HEK293 (cell line): ENCODE results near the gene CD151.

Source experiments
- GLI2 ChIP-seq: fragments of 450-650 bp; formaldehyde crosslinking; IDR thresholded peaks from 2 replicates; pipeline ENCODE4; 2017; ENCODE audit warnings: missing biosample characterization, missing genetic modification characterization, low read depth, borderline replicate concordance
- GLIS2 ChIP-seq: fragments of 450-650 bp; formaldehyde crosslinking; IDR thresholded peaks from 2 replicates; pipeline ENCODE4 v1.5.1; 2016; ENCODE audit warnings: missing biosample characterization, missing genetic modification characterization
- KLF10 ChIP-seq: fragments of 450-650 bp; IDR thresholded peaks from 2 replicates; pipeline ENCODE4 v1.5.1; 2018; ENCODE audit warnings: missing biosample characterization, mild to moderate bottlenecking, missing genetic modification characterization
- KLF9 ChIP-seq: fragments of 450-650 bp; formaldehyde crosslinking; IDR thresholded peaks from 2 replicates; pipeline ENCODE4 v1.5.1; 2016; ENCODE audit warnings: missing biosample characterization, missing genetic modification characterization, low read depth
- MEIS1 ChIP-seq: sonication (generic); formaldehyde crosslinking; IDR thresholded peaks from 2 replicates; pipeline ENCODE4 v1.8.1; 2022; ENCODE audit warnings: missing genetic modification reagents, mild to moderate bottlenecking, borderline replicate concordance
- SP7 ChIP-seq: fragments of 450-650 bp; formaldehyde crosslinking; IDR thresholded peaks from 2 replicates; pipeline ENCODE4 v1.5.1; 2016; ENCODE audit warnings: missing biosample characterization, missing genetic modification characterization
- ZBTB1 ChIP-seq: fragments of 450-650 bp; formaldehyde crosslinking; IDR thresholded peaks from 2 replicates; pipeline ENCODE4 v1.5.1; 2016; ENCODE audit warnings: missing biosample characterization, missing genetic modification characterization
- ZBTB20 ChIP-seq: fragments of 450-650 bp; formaldehyde crosslinking; IDR thresholded peaks from 2 replicates; pipeline ENCODE4 v1.5.1; 2016; ENCODE audit warnings: missing biosample characterization, missing genetic modification characterization
- ZBTB8A ChIP-seq: fragments of 450-650 bp; formaldehyde crosslinking; IDR thresholded peaks from 2 replicates; pipeline ENCODE4 v1.5.1; 2016; ENCODE audit warnings: missing biosample characterization, missing genetic modification characterization
- ZNF16 ChIP-seq: fragments of 450-650 bp; formaldehyde crosslinking; IDR thresholded peaks from 2 replicates; pipeline ENCODE4 v1.5.1; 2016; ENCODE audit warnings: low read depth, missing biosample characterization, missing genetic modification characterization
- ZNF175 ChIP-seq: fragments of 450-650 bp; formaldehyde crosslinking; IDR thresholded peaks from 2 replicates; pipeline ENCODE4 v1.5.1; 2016; ENCODE audit warnings: missing biosample characterization, missing genetic modification characterization
- ZNF335 ChIP-seq: fragments of 450-650 bp; formaldehyde crosslinking; conservative IDR thresholded peaks from 2 replicates; pipeline ENCODE4 v1.5.1; 2016; ENCODE audit warnings: missing biosample characterization, missing genetic modification characterization
- ZNF354C ChIP-seq: fragments of 450-650 bp; formaldehyde crosslinking; IDR thresholded peaks from 2 replicates; pipeline ENCODE4 v1.5.1; 2016; ENCODE audit warnings: missing biosample characterization, missing genetic modification characterization, low read depth, borderline replicate concordance
- ZNF530 ChIP-seq: fragments of 450-650 bp; formaldehyde crosslinking; IDR thresholded peaks from 2 replicates; pipeline ENCODE4 v1.5.1; 2016; ENCODE audit warnings: low read depth, missing biosample characterization, missing genetic modification characterization
- ZNF548 ChIP-seq: fragments of 450-650 bp; formaldehyde crosslinking; IDR thresholded peaks from 2 replicates; pipeline ENCODE4 v1.5.1; 2016; ENCODE audit warnings: missing biosample characterization, missing genetic modification characterization
- ZNF555 ChIP-seq: fragments of 450-650 bp; formaldehyde crosslinking; conservative IDR thresholded peaks from 2 replicates; pipeline ENCODE4 v1.5.1; 2017; ENCODE audit warnings: missing biosample characterization, mild to moderate bottlenecking, missing genetic modification characterization, inconsistent platforms
- ZNF585B ChIP-seq: fragments of 450-650 bp; formaldehyde crosslinking; IDR thresholded peaks from 2 replicates; pipeline ENCODE4 v1.5.1; 2016; ENCODE audit warnings: missing biosample characterization, missing genetic modification characterization
- ZNF629 ChIP-seq: fragments of 450-650 bp; formaldehyde crosslinking; IDR thresholded peaks from 2 replicates; pipeline ENCODE4 v1.5.1; 2017; ENCODE audit warnings: missing biosample characterization, missing genetic modification characterization
- ZSCAN30 ChIP-seq: fragments of 450-650 bp; IDR thresholded peaks from 2 replicates; pipeline ENCODE4 v1.5.1; 2018; ENCODE audit warnings: missing biosample characterization, mild to moderate bottlenecking, missing genetic modification characterization, moderate library complexity
- TF ChIP-seq, protein P1 (sequence below): fragments of 450-650 bp; formaldehyde crosslinking; IDR thresholded peaks from 2 replicates; pipeline ENCODE4 v1.5.1; 2016; ENCODE audit warnings: missing biosample characterization, missing genetic modification characterization
- TF ChIP-seq, protein P2 (sequence below): fragments of 450-650 bp; formaldehyde crosslinking; IDR thresholded peaks from 2 replicates; pipeline ENCODE4 v1.5.1; 2016; ENCODE audit warnings: missing biosample characterization, missing genetic modification characterization
- TF ChIP-seq, protein P3 (sequence below): fragments of 450-650 bp; formaldehyde crosslinking; IDR thresholded peaks from 2 replicates; pipeline ENCODE4 v1.5.1; 2016; ENCODE audit warnings: missing biosample characterization, missing genetic modification characterization
- TF ChIP-seq, protein P4 (sequence below): fragments of 450-650 bp; formaldehyde crosslinking; IDR thresholded peaks from 2 replicates; pipeline ENCODE4 v1.5.1; 2016; ENCODE audit warnings: missing biosample characterization, missing genetic modification characterization, borderline replicate concordance
- TF ChIP-seq, protein P5 (sequence below): sonication (generic); formaldehyde crosslinking; IDR thresholded peaks from 2 replicates; pipeline ENCODE4 v1.8.1; 2022; ENCODE audit warnings: mild to moderate bottlenecking, moderate library complexity, missing genetic modification reagents
- TF ChIP-seq, protein P6 (sequence below): fragments of 450-650 bp; formaldehyde crosslinking; IDR thresholded peaks from 2 replicates; pipeline ENCODE4 v1.5.1; 2016; ENCODE audit warnings: missing biosample characterization, missing genetic modification characterization
- TF ChIP-seq, protein P7 (sequence below): fragments of 450-650 bp; formaldehyde crosslinking; IDR thresholded peaks from 2 replicates; pipeline ENCODE4 v1.5.1; 2016; ENCODE audit warnings: missing biosample characterization, missing genetic modification characterization

CD151 gene

DNA sequence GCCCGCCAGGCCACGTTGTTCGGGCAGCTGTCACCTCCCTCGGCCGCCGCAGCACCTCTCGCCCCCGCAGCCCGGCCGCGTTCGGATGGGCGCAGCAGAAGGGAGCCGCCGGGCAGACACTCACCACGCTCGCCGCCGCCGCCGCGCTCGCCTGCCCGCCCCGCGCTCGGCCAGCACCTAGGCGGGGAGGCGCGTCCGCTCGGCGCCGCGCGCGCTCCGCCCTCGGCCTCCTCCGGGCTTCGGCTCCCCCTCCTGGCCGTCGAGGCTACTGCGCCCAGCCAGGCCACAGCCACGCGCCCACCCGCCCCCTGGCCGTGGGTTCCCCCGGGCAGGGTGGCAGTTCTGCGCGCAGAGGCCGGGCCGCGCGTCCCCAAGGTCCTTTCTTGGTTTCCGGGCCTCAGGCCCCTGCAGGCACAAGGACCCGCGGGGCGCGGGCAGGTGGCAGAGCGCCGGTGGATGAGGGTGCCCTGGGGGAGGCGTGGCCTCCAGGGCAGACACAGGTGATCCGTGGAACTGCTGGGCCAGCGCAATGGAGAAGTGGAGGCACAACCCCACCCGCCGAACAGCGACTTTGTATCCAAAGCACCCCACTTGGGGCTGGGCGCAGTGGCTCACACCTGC is 34.5 kb upstream of the CD151 start, which contains the start of gene SLC25A22 (continued):
- TF ChIP-seq, protein P1, sequence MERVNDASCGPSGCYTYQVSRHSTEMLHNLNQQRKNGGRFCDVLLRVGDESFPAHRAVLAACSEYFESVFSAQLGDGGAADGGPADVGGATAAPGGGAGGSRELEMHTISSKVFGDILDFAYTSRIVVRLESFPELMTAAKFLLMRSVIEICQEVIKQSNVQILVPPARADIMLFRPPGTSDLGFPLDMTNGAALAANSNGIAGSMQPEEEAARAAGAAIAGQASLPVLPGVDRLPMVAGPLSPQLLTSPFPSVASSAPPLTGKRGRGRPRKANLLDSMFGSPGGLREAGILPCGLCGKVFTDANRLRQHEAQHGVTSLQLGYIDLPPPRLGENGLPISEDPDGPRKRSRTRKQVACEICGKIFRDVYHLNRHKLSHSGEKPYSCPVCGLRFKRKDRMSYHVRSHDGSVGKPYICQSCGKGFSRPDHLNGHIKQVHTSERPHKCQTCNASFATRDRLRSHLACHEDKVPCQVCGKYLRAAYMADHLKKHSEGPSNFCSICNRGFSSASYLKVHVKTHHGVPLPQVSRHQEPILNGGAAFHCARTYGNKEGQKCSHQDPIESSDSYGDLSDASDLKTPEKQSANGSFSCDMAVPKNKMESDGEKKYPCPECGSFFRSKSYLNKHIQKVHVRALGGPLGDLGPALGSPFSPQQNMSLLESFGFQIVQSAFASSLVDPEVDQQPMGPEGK: no peak; the same call in 1 of the 2 replicates
- TF ChIP-seq ZNF354C (tag by site-specific recombination) (no peak), ZBTB20 (tag by site-specific recombination) (no peak), ZBTB8A (tag by site-specific recombination) (peak; percentile 72), ZNF16 (tag by site-specific recombination) (no peak), KLF10 (0 out of 2 replicates have a peak, but pooled peaks have one; percentile 38), ZNF585B (tag by site-specific recombination) (no peak), ZNF175 (tag by site-specific recombination) (no peak), ZNF629 (tag by site-specific recombination) (no peak), GLIS2 (peak; percentile 33), ZBTB1 (tag by site-specific recombination) (no peak), MEIS1 (CRISPR knock-in tag) (no peak; the same call in 1 of the 2 replicates), SP7 (tag by site-specific recombination) (no peak), ZNF530 (no peak), ZNF548 (tag by site-specific recombination) (no peak), KLF9 (tag by site-specific recombination) (peak; percentile 82), GLI2 (no peak), ZSCAN30 (tag by site-specific recombination) (no peak), ZNF555 (tag by site-specific recombination) (no peak), ZNF335 (tag by site-specific recombination) (peak; percentile 28)
- TF ChIP-seq, protein P2, sequence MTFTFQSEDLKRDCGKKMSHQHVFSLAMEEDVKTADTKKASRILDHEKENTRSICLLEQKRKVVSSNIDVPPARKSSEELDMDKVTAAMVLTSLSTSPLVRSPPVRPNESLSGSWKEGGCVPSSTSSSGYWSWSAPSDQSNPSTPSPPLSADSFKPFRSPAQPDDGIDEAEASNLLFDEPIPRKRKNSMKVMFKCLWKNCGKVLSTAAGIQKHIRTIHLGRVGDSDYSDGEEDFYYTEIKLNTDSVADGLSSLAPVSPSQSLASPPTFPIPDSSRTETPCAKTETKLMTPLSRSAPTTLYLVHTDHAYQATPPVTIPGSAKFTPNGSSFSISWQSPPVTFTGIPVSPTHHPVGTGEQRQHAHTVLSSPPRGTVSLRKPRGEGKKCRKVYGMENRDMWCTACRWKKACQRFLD (tag by site-specific recombination): no peak
- TF ChIP-seq, protein P3, sequence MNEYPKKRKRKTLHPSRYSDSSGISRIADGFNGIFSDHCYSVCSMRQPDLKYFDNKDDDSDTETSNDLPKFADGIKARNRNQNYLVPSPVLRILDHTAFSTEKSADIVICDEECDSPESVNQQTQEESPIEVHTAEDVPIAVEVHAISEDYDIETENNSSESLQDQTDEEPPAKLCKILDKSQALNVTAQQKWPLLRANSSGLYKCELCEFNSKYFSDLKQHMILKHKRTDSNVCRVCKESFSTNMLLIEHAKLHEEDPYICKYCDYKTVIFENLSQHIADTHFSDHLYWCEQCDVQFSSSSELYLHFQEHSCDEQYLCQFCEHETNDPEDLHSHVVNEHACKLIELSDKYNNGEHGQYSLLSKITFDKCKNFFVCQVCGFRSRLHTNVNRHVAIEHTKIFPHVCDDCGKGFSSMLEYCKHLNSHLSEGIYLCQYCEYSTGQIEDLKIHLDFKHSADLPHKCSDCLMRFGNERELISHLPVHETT (tag by site-specific recombination): no peak
- TF ChIP-seq, protein P4, sequence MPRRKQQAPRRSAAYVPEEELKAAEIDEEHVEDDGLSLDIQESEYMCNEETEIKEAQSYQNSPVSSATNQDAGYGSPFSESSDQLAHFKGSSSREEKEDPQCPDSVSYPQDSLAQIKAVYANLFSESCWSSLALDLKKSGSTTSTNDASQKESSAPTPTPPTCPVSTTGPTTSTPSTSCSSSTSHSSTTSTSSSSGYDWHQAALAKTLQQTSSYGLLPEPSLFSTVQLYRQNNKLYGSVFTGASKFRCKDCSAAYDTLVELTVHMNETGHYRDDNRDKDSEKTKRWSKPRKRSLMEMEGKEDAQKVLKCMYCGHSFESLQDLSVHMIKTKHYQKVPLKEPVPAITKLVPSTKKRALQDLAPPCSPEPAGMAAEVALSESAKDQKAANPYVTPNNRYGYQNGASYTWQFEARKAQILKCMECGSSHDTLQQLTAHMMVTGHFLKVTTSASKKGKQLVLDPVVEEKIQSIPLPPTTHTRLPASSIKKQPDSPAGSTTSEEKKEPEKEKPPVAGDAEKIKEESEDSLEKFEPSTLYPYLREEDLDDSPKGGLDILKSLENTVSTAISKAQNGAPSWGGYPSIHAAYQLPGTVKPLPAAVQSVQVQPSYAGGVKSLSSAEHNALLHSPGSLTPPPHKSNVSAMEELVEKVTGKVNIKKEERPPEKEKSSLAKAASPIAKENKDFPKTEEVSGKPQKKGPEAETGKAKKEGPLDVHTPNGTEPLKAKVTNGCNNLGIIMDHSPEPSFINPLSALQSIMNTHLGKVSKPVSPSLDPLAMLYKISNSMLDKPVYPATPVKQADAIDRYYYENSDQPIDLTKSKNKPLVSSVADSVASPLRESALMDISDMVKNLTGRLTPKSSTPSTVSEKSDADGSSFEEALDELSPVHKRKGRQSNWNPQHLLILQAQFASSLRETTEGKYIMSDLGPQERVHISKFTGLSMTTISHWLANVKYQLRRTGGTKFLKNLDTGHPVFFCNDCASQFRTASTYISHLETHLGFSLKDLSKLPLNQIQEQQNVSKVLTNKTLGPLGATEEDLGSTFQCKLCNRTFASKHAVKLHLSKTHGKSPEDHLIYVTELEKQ (tag by site-specific recombination): no peak
- TF ChIP-seq, protein P5, sequence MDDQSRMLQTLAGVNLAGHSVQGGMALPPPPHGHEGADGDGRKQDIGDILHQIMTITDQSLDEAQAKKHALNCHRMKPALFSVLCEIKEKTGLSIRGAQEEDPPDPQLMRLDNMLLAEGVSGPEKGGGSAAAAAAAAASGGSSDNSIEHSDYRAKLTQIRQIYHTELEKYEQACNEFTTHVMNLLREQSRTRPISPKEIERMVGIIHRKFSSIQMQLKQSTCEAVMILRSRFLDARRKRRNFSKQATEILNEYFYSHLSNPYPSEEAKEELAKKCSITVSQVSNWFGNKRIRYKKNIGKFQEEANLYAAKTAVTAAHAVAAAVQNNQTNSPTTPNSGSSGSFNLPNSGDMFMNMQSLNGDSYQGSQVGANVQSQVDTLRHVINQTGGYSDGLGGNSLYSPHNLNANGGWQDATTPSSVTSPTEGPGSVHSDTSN (CRISPR knock-in tag): peak; percentile 69; the same call in 1 of the 2 replicates
- TF ChIP-seq, protein P6, sequence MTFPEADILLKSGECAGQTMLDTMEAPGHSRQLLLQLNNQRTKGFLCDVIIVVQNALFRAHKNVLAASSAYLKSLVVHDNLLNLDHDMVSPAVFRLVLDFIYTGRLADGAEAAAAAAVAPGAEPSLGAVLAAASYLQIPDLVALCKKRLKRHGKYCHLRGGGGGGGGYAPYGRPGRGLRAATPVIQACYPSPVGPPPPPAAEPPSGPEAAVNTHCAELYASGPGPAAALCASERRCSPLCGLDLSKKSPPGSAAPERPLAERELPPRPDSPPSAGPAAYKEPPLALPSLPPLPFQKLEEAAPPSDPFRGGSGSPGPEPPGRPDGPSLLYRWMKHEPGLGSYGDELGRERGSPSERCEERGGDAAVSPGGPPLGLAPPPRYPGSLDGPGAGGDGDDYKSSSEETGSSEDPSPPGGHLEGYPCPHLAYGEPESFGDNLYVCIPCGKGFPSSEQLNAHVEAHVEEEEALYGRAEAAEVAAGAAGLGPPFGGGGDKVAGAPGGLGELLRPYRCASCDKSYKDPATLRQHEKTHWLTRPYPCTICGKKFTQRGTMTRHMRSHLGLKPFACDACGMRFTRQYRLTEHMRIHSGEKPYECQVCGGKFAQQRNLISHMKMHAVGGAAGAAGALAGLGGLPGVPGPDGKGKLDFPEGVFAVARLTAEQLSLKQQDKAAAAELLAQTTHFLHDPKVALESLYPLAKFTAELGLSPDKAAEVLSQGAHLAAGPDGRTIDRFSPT: peak; percentile 88
- TF ChIP-seq, protein P7, sequence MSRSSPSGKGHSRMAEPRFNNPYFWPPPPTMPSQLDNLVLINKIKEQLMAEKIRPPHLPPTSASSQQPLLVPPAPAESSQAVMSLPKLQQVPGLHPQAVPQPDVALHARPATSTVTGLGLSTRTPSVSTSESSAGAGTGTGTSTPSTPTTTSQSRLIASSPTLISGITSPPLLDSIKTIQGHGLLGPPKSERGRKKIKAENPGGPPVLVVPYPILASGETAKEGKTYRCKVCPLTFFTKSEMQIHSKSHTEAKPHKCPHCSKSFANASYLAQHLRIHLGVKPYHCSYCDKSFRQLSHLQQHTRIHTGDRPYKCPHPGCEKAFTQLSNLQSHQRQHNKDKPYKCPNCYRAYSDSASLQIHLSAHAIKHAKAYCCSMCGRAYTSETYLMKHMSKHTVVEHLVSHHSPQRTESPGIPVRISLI (tag by site-specific recombination): no peak
